ENCODE measurements around the gene KCNT2. TPM values are rescaled to one million over a fixed set of nuclear protein-coding genes. Genes with fewer than 3 reads are reported as not detected.

KCNT2 gene
- total RNA-seq, 1 donor from 2014 or later = 126 TPM

DNA sequence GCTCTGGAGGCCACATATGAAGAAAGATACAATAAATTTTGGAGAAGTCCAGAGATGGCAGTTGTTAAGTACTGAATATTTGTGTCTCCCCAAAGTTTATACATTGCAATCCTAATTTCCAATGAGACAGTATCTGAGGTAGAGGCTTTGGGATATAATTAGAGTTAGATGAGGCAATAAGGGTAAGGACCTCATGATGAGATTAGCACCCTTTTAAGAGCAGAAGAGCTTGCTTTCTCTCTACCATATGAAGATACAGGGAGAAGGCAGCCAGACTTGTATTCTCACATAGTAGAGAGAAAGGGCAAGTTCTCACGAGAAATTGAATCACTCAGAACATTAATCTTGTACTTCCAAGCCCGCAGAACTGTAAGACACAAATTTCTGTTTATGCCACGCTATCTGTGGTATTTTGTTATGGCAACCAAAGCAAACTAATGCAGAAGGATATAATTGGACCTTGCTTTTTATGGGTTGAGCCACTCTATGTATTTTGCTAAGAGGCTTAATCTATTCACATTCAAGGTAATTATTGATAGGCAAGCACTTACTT, 430.1 kb downstream of the KCNT2 start:
- Mint-ChIP-seq H3K9me3 (ENCODE audit: unreplicated experiment) (no peaks in the 10 kb centered on the region), H3K27me3 (ENCODE audit: unreplicated experiment) (no peaks in the 10 kb centered on the region), H3K4me1 (ENCODE audit: low read depth, unreplicated experiment) (no peaks in the 10 kb centered on the region), H3K27ac (ENCODE audit: unreplicated experiment) (no peak overlapping the region), H3K36me3 (ENCODE audit: unreplicated experiment) (no peaks in the 10 kb centered on the region), H3K4me3 (ENCODE audit: unreplicated experiment) (no peak overlapping the region)
- TF ChIP-seq, protein P1, sequence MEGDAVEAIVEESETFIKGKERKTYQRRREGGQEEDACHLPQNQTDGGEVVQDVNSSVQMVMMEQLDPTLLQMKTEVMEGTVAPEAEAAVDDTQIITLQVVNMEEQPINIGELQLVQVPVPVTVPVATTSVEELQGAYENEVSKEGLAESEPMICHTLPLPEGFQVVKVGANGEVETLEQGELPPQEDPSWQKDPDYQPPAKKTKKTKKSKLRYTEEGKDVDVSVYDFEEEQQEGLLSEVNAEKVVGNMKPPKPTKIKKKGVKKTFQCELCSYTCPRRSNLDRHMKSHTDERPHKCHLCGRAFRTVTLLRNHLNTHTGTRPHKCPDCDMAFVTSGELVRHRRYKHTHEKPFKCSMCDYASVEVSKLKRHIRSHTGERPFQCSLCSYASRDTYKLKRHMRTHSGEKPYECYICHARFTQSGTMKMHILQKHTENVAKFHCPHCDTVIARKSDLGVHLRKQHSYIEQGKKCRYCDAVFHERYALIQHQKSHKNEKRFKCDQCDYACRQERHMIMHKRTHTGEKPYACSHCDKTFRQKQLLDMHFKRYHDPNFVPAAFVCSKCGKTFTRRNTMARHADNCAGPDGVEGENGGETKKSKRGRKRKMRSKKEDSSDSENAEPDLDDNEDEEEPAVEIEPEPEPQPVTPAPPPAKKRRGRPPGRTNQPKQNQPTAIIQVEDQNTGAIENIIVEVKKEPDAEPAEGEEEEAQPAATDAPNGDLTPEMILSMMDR (IDR thresholded peaks at IDR 0.05; ENCODE audit: partially characterized antibody, unreplicated experiment) = no peak
- no peak for DNase-seq

Small RNA genes within 50 kb of the gene (microRNA-seq; reads per million reads assigned to microRNA genes)
- 0.69 reads per million for gene MIR4735 (ENCODE audit: unreplicated experiment)

Other genes starting within 250 kb of the KCNT2 start
- not detected for gene CFH, start 43.6 kb upstream of the KCNT2 start, total RNA-seq (ENCODE audit: unreplicated experiment)
- gene CFHR3, start 166.4 kb upstream of the KCNT2 start, total RNA-seq (ENCODE audit: unreplicated experiment) = not detected
- gene CFHR1, start 211.3 kb upstream of the KCNT2 start, total RNA-seq (ENCODE audit: unreplicated experiment) = not detected